Type B pancreatic cell (in vitro differentiated cells): ENCODE measurements around the gene FAM110D. TPM values are rescaled to one million over a fixed set of nuclear protein-coding genes. Genes with fewer than 3 reads are reported as not detected.

Source experiments
- DNase-seq: peaks from one replicate; pipeline ENCODE4 v3.0.0; 2021; ENCODE audit warnings: mixed read lengths; ENCODE audit not compliant: unreplicated experiment; ENCODE audit errors: extremely low spot score
- H3K27ac Mint-ChIP-seq: 2 replicates; pipeline ENCODE4 v1.8.0; 2021; ENCODE audit warnings: mild to moderate bottlenecking, mixed read lengths
- H3K27me3 Mint-ChIP-seq: 2 replicates; pipeline ENCODE4 v1.8.0; 2021; ENCODE audit warnings: mixed read lengths
- H3K36me3 Mint-ChIP-seq: 2 replicates; pipeline ENCODE4 v1.8.0; 2021; ENCODE audit warnings: mixed read lengths
- H3K4me1 Mint-ChIP-seq: one replicate; pipeline ENCODE4 v1.8.0; 2021; ENCODE audit warnings: mixed read lengths; ENCODE audit not compliant: unreplicated experiment
- H3K4me3 Mint-ChIP-seq: 2 replicates; pipeline ENCODE4 v1.8.0; 2021; ENCODE audit warnings: mild to moderate bottlenecking, mixed read lengths
- H3K9me3 Mint-ChIP-seq: 2 replicates; pipeline ENCODE4 v1.8.0; 2021; ENCODE audit warnings: mixed read lengths
- CTCF ChIP-seq: fragments of 200-600 bp; sonication (generic); conservative IDR thresholded peaks from 2 replicates; pipeline ENCODE4 v1.5.0; 2021; ENCODE audit warnings: antibody characterized with exemption, mild to moderate bottlenecking
- total RNA-seq: library from RNA; stranded (reverse); gene quantifications from 2 replicates; pipeline ENCODE4 v1.2.1, GENCODE V29; 2021; ENCODE audit warnings: low replicate concordance

The FAM110D gene
- total RNA-seq, 1 donor from 2014 or later: 1.4 TPM

DNA sequence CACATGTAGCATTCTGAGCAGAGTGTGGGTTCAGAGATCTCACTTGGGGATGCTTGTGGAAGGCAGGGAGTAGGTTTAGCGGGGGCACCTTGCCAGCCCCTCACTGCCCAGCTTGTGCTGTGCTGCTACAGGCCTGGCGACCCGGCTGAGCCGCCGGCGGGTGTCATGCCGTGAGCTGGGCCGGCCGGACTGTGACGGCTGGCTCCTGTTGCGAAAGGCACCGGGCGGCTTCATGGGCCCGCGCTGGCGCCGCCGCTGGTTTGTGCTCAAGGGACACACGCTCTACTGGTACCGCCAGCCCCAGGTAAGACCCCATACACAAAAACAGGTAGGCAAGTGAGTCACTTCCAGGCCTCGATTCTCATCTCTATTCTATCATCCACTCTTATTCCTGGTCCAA is 26.0 kb downstream of the FAM110D start:
- peaks cover 8% of the 10 kb centered on the region for H3K36me3 Mint-ChIP-seq
- no peaks in the 10 kb centered on the region for H3K9me3 Mint-ChIP-seq
- H3K27ac Mint-ChIP-seq: no peak overlapping the region
- H3K4me3 Mint-ChIP-seq: no peak overlapping the region
- TF ChIP-seq CTCF: no peak
- no peak for DNase-seq
- no peaks in the 10 kb centered on the region for H3K4me1 Mint-ChIP-seq
- H3K27me3 Mint-ChIP-seq: no peaks in the 10 kb centered on the region

DNA sequence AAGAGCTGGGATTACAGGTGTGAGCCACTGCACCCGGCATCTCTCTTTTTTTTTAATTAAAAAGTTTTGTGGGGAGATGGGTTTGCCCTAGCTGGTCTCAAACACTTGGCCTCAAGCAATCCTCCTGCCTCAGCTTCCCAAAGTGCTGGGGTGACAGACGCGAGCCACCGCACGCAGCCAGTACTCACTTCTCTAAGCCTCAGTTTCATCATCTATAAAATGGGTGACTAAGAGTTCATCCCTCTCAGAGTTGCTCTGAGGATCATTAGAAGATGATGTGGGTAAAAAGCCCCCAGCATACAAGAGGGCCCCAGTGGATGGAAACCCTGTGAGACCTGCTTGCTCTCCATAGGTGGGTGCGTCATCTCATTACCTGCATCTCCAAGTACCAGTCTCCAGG is 29.0 kb downstream of the FAM110D start:
- no peak for DNase-seq
- Mint-ChIP-seq H3K27me3 (no peaks in the 10 kb centered on the region), H3K36me3 (peaks cover 3% of the 10 kb centered on the region), H3K4me3 (no peak overlapping the region), H3K27ac (no peak overlapping the region), H3K4me1 (no peaks in the 10 kb centered on the region), H3K9me3 (no peaks in the 10 kb centered on the region)
- no peak for TF ChIP-seq CTCF

DNA sequence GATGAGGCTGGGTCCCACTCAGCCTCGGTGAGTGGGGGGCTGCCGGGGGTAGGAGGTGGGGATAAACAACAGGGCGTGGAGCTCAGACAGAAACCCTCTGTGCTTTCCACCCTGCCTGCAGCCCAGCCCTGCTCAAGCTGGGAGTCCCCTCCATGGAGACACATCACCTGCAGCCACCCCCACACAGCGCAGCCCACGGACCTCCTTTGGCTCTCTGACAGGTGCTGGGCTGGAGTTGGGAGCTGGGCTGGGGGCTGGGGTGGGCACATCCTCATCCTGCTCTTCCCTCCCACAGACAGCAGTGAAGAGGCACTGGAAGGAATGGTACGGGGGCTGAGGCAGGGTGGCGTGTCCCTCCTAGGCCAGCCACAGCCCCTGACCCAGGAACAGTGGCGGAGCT is 29.6 kb downstream of the FAM110D start:
- Mint-ChIP-seq H3K27me3 (no peaks in the 10 kb centered on the region), H3K4me1 (no peaks in the 10 kb centered on the region), H3K27ac (no peak overlapping the region), H3K36me3 (peaks cover 3% of the 10 kb centered on the region), H3K9me3 (no peaks in the 10 kb centered on the region), H3K4me3 (no peak overlapping the region)
- no peak for DNase-seq
- no peak for TF ChIP-seq CTCF

- Mint-ChIP-seq H3K36me3 (peaks cover 3% of the 10 kb centered on the region), H3K4me1 (no peaks in the 10 kb centered on the region), H3K27me3 (no peaks in the 10 kb centered on the region), H3K4me3 (no peak overlapping the region), H3K27ac (no peak overlapping the region), H3K9me3 (no peaks in the 10 kb centered on the region)
- no peak for DNase-seq
- no peak for TF ChIP-seq CTCF
These were observed 30.5 kb downstream of the FAM110D start for GRCh38 chr1:26189331-26189730.

DNA sequence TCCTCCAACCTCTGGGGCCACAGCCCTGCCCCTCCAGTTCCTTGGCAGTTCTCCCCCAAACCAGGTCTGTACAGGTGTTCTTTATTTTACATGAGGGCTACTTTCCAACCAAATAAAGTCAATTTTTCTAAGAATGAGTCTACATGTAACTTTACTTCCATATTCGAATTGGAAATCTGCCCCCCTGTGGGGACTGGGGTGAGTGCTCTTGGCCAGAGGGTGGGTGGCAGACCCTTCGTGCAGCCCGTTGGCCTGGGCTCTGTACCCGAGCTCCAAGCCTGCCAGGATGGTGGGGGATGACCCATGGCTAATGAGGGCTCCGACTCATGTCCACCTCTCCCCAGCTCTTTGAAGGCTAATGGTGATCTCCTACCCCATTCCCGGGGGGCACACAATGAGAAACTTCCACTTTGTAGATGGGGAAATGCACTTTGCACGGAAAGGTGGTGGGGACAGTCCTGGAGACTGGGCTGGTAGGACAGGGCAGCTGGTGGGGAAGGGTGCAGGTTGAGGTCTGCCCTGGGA is 30.9 kb downstream of the FAM110D start:
- no peak overlapping the region for H3K4me3 Mint-ChIP-seq
- no peaks in the 10 kb centered on the region for H3K9me3 Mint-ChIP-seq
- no peaks in the 10 kb centered on the region for H3K27me3 Mint-ChIP-seq
- no peak overlapping the region for H3K27ac Mint-ChIP-seq
- peak; percentile 27 for TF ChIP-seq CTCF
- DNase-seq: no peak
- no peaks in the 10 kb centered on the region for H3K4me1 Mint-ChIP-seq
- peaks cover 3% of the 10 kb centered on the region for H3K36me3 Mint-ChIP-seq
